ENCODE data around the gene TIAM2.
"Not testable (repeated sequence)": the region's sequence is repeated elsewhere in the genome, so short reads cannot be mapped to it uniquely, and the experiment has no call there.

GRCh38 chr6:155218711-155219110, 223.6 kb downstream of the TIAM2 start:
- not testable (repeated sequence) for TF ChIP-seq CTCF (IDR thresholded peaks at IDR 0.05; ENCODE audit: insufficient read depth, low read length); POLR2AphosphoS5 (IDR thresholded peaks at IDR 0.05; ENCODE audit: low read depth); GABPA (IDR thresholded peaks at IDR 0.05; ENCODE audit: low read depth); REST (IDR thresholded peaks at IDR 0.05; ENCODE audit: insufficient replicate concordance, low read depth); SPI1 (IDR thresholded peaks at IDR 0.05; ENCODE audit: borderline replicate concordance, low read depth)
